Transverse colon (tissue), 4 donors: ENCODE results near the gene DMAP1.

Source experiments
- EP300 ChIP-seq: sonication (generic); formaldehyde crosslinking; IDR thresholded peaks from one replicate; pipeline ENCODE4 v1.6.1; 2017; ENCODE audit warnings: antibody characterized with exemption, low read depth
- POLR2A ChIP-seq: fragments of 450-650 bp; IDR thresholded peaks from one replicate; pipeline ENCODE4 v1.6.1; 2016; ENCODE audit warnings: antibody characterized with exemption, mild to moderate bottlenecking, moderate library complexity
- POLR2AphosphoS5 ChIP-seq, 3 donors: sonication (generic); formaldehyde crosslinking; IDR thresholded peaks; one replicate each; pipeline ENCODE4 v1.6.1; 2016; ENCODE audit warnings: antibody characterized with exemption in 3 of 3
- TF ChIP-seq, protein P1 (sequence below), 5 experiments: fragments of 200-600 bp in 3 of 5; fragments of 450-650 bp in 2 of 5; sonication (generic) in 3 of 5; IDR thresholded peaks; 1 replicate in 2 of 5; 2 replicates in 3 of 5; pipeline ENCODE4 v1.5.1; 2016 to 2017; ENCODE audit warnings: antibody characterized with exemption in 5 of 5, inconsistent platforms in 3 of 5, mild to moderate bottlenecking in 2 of 5, moderate library complexity in 1 of 5

DNA sequence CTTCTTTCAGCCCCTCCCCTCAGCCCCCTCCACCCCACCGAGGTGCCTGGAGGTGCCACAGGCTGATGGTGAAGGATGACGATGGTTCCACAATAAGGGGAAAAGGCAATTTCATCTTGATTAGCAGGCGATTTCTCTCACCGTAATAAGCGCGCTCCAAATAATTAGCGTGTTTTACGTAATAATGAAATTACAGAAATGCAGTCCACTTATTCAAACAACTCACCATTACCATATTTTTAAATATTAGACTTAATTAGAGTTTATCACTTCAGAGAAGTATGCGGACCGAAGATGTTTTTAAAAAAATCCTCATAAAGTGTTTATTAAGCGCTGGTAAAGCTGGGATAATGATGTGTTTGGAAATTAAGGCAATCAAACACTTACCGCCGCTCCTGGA lies 14.9 kb downstream of the DMAP1 start:
- TF ChIP-seq, protein P1, sequence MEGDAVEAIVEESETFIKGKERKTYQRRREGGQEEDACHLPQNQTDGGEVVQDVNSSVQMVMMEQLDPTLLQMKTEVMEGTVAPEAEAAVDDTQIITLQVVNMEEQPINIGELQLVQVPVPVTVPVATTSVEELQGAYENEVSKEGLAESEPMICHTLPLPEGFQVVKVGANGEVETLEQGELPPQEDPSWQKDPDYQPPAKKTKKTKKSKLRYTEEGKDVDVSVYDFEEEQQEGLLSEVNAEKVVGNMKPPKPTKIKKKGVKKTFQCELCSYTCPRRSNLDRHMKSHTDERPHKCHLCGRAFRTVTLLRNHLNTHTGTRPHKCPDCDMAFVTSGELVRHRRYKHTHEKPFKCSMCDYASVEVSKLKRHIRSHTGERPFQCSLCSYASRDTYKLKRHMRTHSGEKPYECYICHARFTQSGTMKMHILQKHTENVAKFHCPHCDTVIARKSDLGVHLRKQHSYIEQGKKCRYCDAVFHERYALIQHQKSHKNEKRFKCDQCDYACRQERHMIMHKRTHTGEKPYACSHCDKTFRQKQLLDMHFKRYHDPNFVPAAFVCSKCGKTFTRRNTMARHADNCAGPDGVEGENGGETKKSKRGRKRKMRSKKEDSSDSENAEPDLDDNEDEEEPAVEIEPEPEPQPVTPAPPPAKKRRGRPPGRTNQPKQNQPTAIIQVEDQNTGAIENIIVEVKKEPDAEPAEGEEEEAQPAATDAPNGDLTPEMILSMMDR (IDR thresholded peaks at IDR 0.05): no peak
- no peak for TF ChIP-seq POLR2AphosphoS5 (IDR thresholded peaks at IDR 0.05)
- TF ChIP-seq POLR2A: no peak
- no peak for TF ChIP-seq EP300
